HG03469 (cell line): ENCODE results near the gene PITPNC1.
"Not testable (repeated sequence)": the region's sequence is repeated elsewhere in the genome, so short reads cannot be mapped to it uniquely, and the experiment has no call there.

ENCODE experiments used
- ATAC-seq: cut with Tn5 transposase; IDR thresholded peaks from one replicate; pipeline ENCODE4 v1.9.1; 2021; ENCODE audit warnings: mild to moderate bottlenecking, moderate library complexity, moderate number of reproducible peaks; ENCODE audit not compliant: unreplicated experiment

The PITPNC1 gene

DNA sequence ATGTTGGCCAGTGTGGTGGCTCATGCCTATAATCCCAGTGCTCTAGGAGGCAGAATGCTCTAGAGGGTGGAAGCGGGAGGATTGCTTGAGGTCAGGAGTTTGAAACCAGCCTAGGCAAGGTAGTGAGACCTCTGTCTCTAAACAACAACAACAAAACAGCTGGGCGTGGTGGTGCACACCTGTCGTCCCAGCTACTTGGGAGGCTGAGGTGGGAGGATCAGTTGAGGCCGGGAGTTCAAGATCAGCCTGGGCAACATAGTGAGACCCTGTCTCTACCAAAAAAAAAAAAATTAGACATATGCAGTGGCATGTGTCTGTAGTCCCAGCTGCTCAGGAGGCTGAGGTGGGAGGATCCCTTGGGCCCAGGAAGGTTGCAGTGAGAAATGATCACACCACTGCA is 53.4 kb downstream of the PITPNC1 start:
- not testable (repeated sequence) for ATAC-seq

- ATAC-seq: no peak
Measured at GRCh38 chr17:67431249-67432015, 54.4 kb downstream of the PITPNC1 start.

- ATAC-seq: no peak
Measured at GRCh38 chr17:67433248-67433924, 56.3 kb downstream of the PITPNC1 start.

GRCh38 chr17:67434061-67434525 is 57.0 kb downstream of the PITPNC1 start:
- no peak for ATAC-seq

- ATAC-seq: no peak
Measured at GRCh38 chr17:67435122-67435521, 58.0 kb downstream of the PITPNC1 start.

DNA sequence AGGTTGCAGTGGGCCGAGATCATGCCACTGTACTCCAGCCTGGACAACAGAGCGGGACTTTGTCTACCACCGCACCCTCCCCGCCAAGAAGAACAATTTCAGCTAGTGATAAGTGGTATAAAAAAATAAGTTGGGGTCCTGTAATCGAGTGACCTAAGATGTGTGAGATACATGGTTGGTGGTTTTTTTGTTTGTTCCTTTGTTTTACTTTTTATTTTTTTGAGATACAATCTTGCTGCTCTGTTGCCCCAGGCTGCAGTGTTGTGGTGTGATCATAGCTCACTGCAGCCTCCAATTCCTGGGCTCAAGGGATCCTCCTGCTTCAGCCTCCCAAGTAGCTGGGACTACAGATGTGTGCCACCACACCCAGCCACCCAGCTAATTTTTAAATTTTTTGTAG is 58.7 kb downstream of the PITPNC1 start:
- no peak for ATAC-seq

GRCh38 chr17:67436233-67436632 is 59.2 kb downstream of the PITPNC1 start:
- ATAC-seq: no peak

DNA sequence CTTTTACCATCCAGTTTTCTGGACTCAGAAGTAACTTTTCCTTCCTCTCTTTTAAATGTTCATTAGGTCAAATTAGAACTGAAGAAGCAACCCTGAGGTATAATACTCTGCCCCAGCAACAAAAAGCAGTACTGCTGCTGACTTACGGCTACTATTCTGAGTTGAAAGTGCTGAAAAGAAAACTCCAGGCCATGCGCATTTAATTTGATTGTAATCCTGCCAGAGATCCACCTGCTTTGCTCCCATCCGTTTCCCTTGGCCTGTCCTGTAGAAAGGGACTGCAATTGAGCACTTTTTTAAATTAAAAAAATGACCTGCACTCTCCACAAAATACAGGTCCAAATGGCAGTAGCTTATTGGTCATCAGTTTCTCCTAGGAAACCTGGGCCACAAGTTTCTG is 61.6 kb downstream of the PITPNC1 start:
- ATAC-seq: no peak

GRCh38 chr17:67439269-67439668 is 62.2 kb downstream of the PITPNC1 start:
- ATAC-seq: no peak

DNA sequence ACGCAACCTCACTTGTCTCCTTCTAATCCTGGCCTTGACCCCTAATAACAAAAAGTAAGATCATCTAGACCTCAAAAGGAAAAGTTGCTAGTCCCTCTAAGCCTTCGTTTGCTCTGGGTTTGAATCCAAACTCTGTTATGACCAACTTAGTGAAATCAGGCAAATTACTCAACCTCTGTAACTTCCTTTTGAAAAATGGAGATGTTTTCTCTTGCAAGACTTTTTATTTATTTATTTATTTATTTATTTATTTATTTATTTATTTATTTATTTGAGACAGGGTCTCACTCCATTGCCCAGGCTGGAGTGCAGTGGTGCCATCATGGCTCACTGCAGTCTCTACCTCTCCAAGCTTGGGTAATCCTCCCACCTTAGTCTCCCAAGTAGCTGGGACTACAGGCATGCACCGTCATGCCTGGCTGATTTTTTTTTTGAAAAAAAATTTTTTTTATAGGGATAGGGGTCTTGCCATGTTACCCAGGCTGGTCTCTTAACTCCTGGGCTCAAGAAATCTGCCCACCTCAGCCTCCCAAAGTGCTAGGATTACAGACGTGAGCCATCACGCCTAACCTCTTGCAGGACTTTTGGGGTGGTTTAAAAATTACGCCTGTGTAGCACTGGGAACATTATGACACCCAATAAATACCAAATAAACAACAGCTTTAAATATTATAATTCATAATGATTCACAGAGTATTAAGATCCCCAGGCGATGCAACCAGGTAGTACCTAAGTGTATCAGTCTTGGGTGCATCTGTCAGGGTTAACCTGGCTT is 63.4 kb downstream of the PITPNC1 start:
- no peak for ATAC-seq

DNA sequence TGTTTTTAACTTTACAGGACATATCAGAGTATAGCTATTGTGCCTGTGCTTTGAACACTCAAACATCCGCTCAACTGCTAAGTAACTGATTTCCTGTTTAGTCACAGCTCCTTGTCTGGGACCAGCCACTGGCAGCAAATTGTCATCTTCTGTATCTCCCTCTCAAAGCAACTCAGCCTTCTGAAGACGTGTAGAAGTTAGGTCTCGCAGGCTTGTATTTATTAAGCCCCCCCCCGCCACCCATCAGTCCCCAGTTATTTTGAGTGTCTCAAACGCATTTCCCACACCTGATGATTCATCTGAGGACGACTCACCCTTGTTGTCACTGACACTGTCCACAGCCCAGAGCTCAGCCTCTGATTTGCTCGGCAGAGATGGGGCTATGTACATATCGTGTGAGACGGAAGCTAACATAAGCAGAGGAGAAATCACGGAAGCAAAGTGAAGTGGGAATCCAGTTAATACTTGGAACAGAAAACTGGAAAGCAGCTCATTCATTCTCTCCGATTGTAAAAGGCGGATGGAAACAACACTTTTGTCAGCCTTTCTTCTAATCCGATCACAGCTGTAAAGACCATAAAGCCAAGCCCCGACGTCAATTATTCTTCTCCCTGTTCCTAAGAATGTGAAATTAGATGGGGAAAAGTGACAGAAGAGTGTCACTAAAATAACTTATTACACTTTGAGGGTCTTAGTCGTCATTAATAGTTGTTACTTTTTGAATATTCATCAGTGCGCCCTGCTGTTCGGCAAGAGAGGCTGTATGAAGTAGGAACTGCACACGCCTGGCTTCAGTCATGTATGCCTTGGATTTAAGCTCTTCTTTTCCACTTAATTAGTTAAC is 64.2 kb downstream of the PITPNC1 start:
- no peak for ATAC-seq

DNA sequence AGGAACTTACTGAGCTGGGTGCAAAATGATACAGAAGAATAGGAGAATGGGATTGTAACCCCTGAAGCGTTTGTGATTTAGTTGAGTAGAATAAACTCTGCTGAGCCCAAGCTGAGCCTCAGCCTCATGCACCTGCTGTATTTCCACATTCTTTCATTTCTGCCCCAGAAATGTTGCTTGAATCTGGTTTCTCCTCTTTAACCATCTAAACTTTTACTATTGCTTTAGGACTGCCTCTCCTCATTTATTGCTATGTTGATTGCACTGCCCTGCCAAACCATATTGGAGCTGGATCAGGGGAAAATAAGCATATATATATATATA is 64.8 kb downstream of the PITPNC1 start:
- no peak for ATAC-seq

GRCh38 chr17:67442787-67443624 is 65.9 kb downstream of the PITPNC1 start:
- ATAC-seq: no peak

- ATAC-seq: no peak
Measured at GRCh38 chr17:67443931-67444595, 67.0 kb downstream of the PITPNC1 start.

- no peak for ATAC-seq
Measured at GRCh38 chr17:67448449-67448848, 71.4 kb downstream of the PITPNC1 start.

GRCh38 chr17:67449065-67449464 is 72.0 kb downstream of the PITPNC1 start:
- ATAC-seq: no peak

DNA sequence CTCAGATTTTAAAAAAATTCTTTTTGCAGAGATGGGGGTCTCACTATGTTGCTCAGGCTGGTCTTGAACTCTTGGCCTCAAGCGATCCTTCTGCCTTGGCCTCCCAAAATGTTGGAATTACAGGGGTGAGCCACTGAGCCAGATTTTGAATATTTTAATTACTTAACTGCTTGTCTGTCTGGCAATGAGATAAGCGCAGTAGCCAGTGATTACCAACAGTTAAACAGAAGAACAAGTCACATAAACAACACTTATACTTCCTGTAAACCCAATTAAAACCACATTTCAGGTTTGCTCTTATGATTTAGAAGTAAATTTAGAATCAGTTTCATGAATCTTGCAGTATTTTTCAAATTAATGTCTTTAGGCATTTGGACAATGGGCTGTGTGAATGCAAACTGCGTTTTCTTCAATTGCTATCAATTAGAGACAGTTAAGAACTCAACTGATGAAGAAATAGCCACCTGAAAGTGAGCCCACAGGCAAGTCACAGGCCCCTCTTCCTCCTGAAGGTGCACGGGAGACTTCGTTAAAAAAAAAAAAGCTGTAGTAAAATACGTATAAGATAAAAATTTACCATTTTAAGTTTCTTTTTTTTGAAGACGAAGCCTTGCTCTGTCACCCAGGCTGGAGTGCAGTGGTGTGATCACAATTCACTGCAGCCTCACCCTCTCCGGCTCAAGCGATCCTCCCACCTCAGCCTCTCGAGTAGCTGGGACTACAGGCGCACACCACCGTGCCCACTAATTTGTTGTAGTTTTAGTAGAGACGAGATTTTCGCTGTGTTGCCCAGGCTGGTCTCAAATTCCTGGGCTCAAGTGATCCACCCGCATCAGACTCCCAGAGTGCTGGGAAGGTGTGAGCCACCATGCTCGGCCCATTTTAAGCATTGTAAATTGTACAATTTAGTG is 73.0 kb downstream of the PITPNC1 start:
- no peak for ATAC-seq
